Keratinocyte (primary cell): ENCODE results near the gene PACC1. TPM values are rescaled to one million over a fixed set of nuclear protein-coding genes. Genes with fewer than 3 reads are reported as not detected.

Experiments
- DNase-seq: peaks from one replicate; pipeline ENCODE4 v3.0.0-alpha.2; 2011; ENCODE audit warnings: low read depth, missing footprints, low spot score
- FAIRE-seq: peaks from 2 replicates; lab custom pipeline; 2011; peaks lifted over from hg19 to GRCh38; lab: Jason Lieb, UNC
- H2AFZ ChIP-seq: 2 replicates; pipeline ENCODE4 v1.6.0; 2012; ENCODE audit warnings: low read length, control low read depth, inconsistent platforms; ENCODE audit not compliant: control insufficient read depth
- H3K27ac ChIP-seq: 2 replicates; pipeline ENCODE4 v1.5.1; 2011; ENCODE audit warnings: low read length; ENCODE audit not compliant: control insufficient read depth, insufficient read depth
- H3K27me3 ChIP-seq: 3 replicates; pipeline ENCODE4 v1.6.0; 2011; ENCODE audit warnings: low read length; ENCODE audit not compliant: control insufficient read depth, insufficient read depth; ENCODE audit errors: extremely low read depth
- H3K36me3 ChIP-seq, 2 experiments: 2 replicates in 1 of 2; 3 replicates in 1 of 2; pipeline ENCODE4 v1.5.1; 2011; ENCODE audit warnings: low read length in 2 of 2, mild to moderate bottlenecking in 1 of 2; ENCODE audit not compliant: control insufficient read depth in 2 of 2, insufficient read depth in 2 of 2; ENCODE audit errors: extremely low read depth in 1 of 2
- H3K4me1 ChIP-seq: 3 replicates; pipeline ENCODE4 v1.5.1; 2011; ENCODE audit warnings: low read length; ENCODE audit not compliant: control insufficient read depth, insufficient read depth; ENCODE audit errors: extremely low read depth
- H3K4me2 ChIP-seq: 3 replicates; pipeline ENCODE4 v1.6.0; 2011; ENCODE audit warnings: low read depth, low read length; ENCODE audit not compliant: control insufficient read depth, insufficient read depth; ENCODE audit errors: extremely low read depth
- H3K4me3 ChIP-seq, 3 experiments: fragments of 200-600 bp in 1 of 3; sonication (generic) in 1 of 3; 2 replicates in 2 of 3; 3 replicates in 1 of 3; pipeline ENCODE4 v1.5.1; 2011 to 2016; ENCODE audit warnings: low read length in 3 of 3, mild to moderate bottlenecking in 3 of 3, control low read depth in 2 of 3, inconsistent platforms in 1 of 3, low read depth in 1 of 3, mixed read lengths in 1 of 3, mixed run types in 1 of 3, moderate library complexity in 1 of 3; ENCODE audit not compliant: control insufficient read depth in 2 of 3, insufficient read depth in 2 of 3; ENCODE audit errors: extremely low read depth in 1 of 3
- H3K79me2 ChIP-seq: 2 replicates; pipeline ENCODE4 v1.6.0; 2012; ENCODE audit warnings: low read length; ENCODE audit not compliant: control insufficient read depth, insufficient read depth
- H3K9ac ChIP-seq: 3 replicates; pipeline ENCODE4 v1.6.0; 2011; ENCODE audit warnings: low read length; ENCODE audit not compliant: control insufficient read depth, insufficient read depth; ENCODE audit errors: extremely low read depth
- H3K9me1 ChIP-seq: 3 replicates; pipeline ENCODE4 v1.6.0; 2011; ENCODE audit warnings: low read length; ENCODE audit not compliant: control insufficient read depth, insufficient read depth; ENCODE audit errors: extremely low read depth
- H3K9me3 ChIP-seq: 2 replicates; pipeline ENCODE4 v1.5.1; 2012; ENCODE audit warnings: low read depth, low read length; ENCODE audit not compliant: control insufficient read depth
- H4K20me1 ChIP-seq: 3 replicates; pipeline ENCODE4 v1.6.0; 2011; ENCODE audit warnings: low read length; ENCODE audit not compliant: control insufficient read depth, insufficient read depth; ENCODE audit errors: extremely low read depth
- EZH2 ChIP-seq: IDR thresholded peaks from one replicate; pipeline ENCODE4 v1.6.1; 2012; ENCODE audit warnings: inconsistent platforms, mild to moderate bottlenecking, low read length, moderate library complexity
- dilution Hi-C: fragments of 300-500 bp; cut with MboI; formaldehyde crosslinking; loops from one replicate; pipeline ENCODE4 v1.7.0; 2020; ENCODE audit warnings: low sequenced_read_pairs; ENCODE audit not compliant: extremely low pct_ligation_motif_present
- polyA plus RNA-seq, 5 experiments: library from polyadenylated mRNA; depleted of rRNA in 3 of 5; stranded (reverse) in 3 of 5; stranded (forward) in 1 of 5; unstranded in 1 of 5; fragments of >200 nt; gene quantifications; 1 replicate in 1 of 5; 2 replicates in 3 of 5; 3 replicates in 1 of 5; pipeline versions ENCODE4 v1.2.1 to v1.2.3, GENCODE V29; 2011 to 2012; ENCODE audit warnings: missing spikeins in 2 of 5, low read depth in 1 of 5, low replicate concordance in 1 of 5
- TF ChIP-seq, protein P1 (sequence below), 3 experiments: IDR thresholded peaks in 1 of 3; conservative IDR thresholded peaks in 1 of 3; optimal IDR thresholded peaks in 1 of 3; 2 replicates in 2 of 3; 3 replicates in 1 of 3; pipeline versions ENCODE3 to v1.5.1; 2011; ENCODE audit warnings: low read length in 3 of 3, mild to moderate bottlenecking in 3 of 3, moderate library complexity in 2 of 3, control low read depth in 1 of 3, inconsistent platforms in 1 of 3; ENCODE audit not compliant: insufficient read depth in 2 of 3; ENCODE audit errors: extremely low read depth in 1 of 3

The PACC1 gene
- polyA plus RNA-seq, 1 donor (not counting 4 experiments of a cell fraction or from before 2014, with no cell fraction given), result 12.7 TPM

DNA sequence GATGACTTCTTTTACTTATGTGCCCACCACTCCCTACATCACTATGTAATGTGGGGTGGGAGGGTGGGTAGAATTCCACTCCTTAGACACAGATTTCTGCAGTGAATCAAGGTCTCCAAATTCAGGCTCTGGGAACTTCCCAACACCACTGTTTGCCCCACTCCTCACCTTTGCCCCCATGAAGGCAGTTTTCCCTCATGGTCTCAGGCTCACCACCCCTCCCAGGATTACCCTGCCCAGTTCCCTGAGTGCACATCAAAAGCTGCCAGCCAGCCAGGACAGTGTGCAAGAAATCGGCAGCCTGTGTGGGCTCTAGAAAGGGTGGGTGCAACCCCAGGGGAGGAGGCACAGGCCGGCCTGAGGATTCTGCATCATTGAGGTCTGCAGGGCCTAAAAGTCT lies 32.8 kb upstream of the PACC1 start:
- Histone ChIP-seq H3K9me3 (no peaks in the 10 kb centered on the region), H3K4me3 (no peak overlapping the region), H3K4me2 (no peak overlapping the region), H4K20me1 (no peaks in the 10 kb centered on the region), H3K4me1 (no peaks in the 10 kb centered on the region), H3K79me2 (no peaks in the 10 kb centered on the region), H3K9ac (no peak overlapping the region), H3K27me3 (no peaks in the 10 kb centered on the region), H3K27ac (no peak overlapping the region), H3K9me1 (no peaks in the 10 kb centered on the region), H3K36me3 (peaks cover 5% of the 10 kb centered on the region in 2 experiments), H2AFZ (no peak overlapping the region)
- TF ChIP-seq, protein P1, sequence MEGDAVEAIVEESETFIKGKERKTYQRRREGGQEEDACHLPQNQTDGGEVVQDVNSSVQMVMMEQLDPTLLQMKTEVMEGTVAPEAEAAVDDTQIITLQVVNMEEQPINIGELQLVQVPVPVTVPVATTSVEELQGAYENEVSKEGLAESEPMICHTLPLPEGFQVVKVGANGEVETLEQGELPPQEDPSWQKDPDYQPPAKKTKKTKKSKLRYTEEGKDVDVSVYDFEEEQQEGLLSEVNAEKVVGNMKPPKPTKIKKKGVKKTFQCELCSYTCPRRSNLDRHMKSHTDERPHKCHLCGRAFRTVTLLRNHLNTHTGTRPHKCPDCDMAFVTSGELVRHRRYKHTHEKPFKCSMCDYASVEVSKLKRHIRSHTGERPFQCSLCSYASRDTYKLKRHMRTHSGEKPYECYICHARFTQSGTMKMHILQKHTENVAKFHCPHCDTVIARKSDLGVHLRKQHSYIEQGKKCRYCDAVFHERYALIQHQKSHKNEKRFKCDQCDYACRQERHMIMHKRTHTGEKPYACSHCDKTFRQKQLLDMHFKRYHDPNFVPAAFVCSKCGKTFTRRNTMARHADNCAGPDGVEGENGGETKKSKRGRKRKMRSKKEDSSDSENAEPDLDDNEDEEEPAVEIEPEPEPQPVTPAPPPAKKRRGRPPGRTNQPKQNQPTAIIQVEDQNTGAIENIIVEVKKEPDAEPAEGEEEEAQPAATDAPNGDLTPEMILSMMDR (optimal IDR thresholded peaks at IDR 0.05 in 1 of 3, IDR thresholded peaks at IDR 0.05 in 1 of 3, conservative IDR thresholded peaks at IDR 0.05 in 1 of 3; ENCODE audit: extremely low read depth in 1 of 3, insufficient read depth in 2 of 3, low read length in 3 of 3), result no peak
- TF ChIP-seq EZH2, result no peak
- DNase-seq, result no peak
- dilution Hi-C loops, result no loop called here
- no peak for FAIRE-seq

DNA sequence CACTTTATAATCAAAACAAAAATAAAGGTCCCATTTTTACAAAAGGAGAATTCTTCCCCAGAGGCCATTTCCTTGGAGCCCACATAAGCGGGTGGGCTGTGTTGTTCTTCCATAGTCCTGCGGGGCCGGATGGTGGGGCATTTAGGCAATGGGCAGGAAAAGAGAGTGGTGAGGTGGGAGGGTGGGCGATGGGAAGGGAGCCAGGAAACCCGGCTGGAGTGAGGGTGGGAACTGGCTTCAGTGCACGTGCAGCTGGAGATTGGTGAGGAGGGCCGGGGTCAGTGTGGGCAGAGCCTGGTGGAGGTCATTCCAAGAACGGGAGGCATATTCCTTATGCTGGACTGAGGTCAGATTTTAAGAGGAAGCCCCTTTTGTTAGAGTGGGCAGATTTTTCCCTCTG lies 31.6 kb upstream of the PACC1 start:
- no peaks in the 10 kb centered on the region for H3K9me1 ChIP-seq

More for the DNA sequence above, 31.6 kb upstream of the PACC1 start:
- no peak overlapping the region for H3K4me2 ChIP-seq
- FAIRE-seq (no peak), DNase-seq (no peak)
- H3K79me2 ChIP-seq, result no peaks in the 10 kb centered on the region
- H3K9me3 ChIP-seq, result no peaks in the 10 kb centered on the region
- H4K20me1 ChIP-seq, result no peaks in the 10 kb centered on the region
- H3K4me1 ChIP-seq, result no peaks in the 10 kb centered on the region
- H3K27ac ChIP-seq, result no peak overlapping the region
- peaks cover 5% of the 10 kb centered on the region in 2 experiments for H3K36me3 ChIP-seq
- TF ChIP-seq, protein P1 (optimal IDR thresholded peaks at IDR 0.05 in 1 of 3, IDR thresholded peaks at IDR 0.05 in 1 of 3, conservative IDR thresholded peaks at IDR 0.05 in 1 of 3; ENCODE audit: extremely low read depth in 1 of 3, insufficient read depth in 2 of 3, low read length in 3 of 3), result no peak
- no peak for TF ChIP-seq EZH2
- H3K4me3 ChIP-seq, result no peak overlapping the region
- H2AFZ ChIP-seq, result no peak overlapping the region
- dilution Hi-C loops, result no loop called here
- no peak overlapping the region for H3K9ac ChIP-seq
- H3K27me3 ChIP-seq, result no peaks in the 10 kb centered on the region
